Head of caudate nucleus (tissue), 42 donors: ENCODE measurements around the gene MYO1C.
"Not testable (repeated sequence)": the region's sequence is repeated elsewhere in the genome, so short reads cannot be mapped to it uniquely, and the experiment has no call there.

ENCODE experiments used
- DNase-seq, 42 donors: peaks; one replicate each; pipeline versions ENCODE4 v3.0.0 to v3.0.0-alpha.2; 2020 to 2021; ENCODE audit warnings: mixed read lengths in 7 of 42
- intact Hi-C: fragments of 100-400 bp; cut with DNase I; formaldehyde crosslinking; loops from one replicate; pipeline ENCODE4 v1.15.0; 2022

MYO1C gene

DNA sequence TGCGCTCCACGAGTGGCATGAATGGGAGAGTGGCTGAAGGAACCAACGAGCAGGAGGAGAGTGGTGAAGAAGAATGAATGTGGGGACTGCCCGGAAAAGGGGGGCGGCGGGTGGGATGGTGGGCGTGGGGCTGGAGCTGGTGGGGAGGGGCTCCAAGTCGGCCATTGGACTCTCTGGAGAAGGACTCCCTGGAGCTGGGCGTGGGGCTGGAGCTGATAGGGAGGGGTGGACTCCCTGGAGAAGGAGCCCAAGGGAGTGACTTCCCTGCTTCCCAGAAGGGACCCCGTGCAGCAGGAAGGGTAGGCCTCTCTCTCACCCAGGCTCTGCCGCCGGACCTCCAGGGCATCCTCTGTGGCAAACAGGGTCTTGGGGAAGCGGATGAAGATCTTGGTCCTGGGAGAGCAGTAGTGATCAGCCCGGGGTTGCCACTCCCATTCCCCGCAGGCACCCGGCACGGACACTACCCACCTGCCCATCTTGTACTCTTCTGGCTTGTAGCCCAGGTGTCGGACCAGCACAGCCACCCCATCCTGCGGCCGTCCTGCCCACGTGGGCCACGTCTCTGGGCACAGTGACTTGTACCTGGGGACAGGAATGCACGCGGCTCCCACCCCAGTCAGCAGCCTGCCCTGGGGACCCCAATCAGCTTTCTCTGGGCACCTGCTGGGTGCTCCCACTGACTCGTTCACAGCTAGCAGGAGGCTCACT, 21.6 kb downstream of the MYO1C start:
- intact Hi-C loops, result no loop called here
- no peak for DNase-seq

DNA sequence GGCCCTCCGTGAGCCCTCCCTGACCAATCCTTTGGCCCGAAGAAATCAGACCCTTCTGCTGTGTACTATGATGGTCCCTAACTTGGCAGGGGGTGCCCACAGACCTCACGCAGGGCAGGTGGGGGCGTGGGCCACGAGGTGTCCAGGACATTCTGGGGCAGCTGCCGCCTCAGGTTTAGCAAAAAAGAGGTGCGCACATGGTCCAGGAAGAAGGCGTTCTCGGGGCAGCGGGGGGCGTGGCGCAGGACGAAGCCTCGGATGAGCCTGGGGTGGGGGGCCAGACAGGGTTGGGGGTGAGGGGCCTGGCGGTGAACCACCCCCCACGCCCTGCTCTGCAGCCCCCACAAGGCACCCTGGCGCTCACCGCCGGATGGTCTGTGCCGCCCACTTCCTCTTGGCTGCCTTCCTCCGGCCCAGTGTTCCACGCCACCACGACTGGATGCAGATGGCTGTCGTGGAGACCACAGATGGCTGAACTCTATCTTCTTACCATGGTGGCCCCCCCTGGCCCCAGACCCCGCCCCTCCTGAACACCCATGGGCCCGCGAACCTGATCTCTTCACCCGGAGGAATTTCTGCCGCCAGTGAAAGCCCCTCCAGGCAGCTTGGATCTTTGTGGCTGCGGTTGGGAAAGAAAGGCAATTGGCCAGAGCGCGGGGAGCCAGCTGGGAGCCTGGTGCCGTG, 22.3 kb downstream of the MYO1C start:
- intact Hi-C loops, result no loop called here
- no peak for DNase-seq

DNA sequence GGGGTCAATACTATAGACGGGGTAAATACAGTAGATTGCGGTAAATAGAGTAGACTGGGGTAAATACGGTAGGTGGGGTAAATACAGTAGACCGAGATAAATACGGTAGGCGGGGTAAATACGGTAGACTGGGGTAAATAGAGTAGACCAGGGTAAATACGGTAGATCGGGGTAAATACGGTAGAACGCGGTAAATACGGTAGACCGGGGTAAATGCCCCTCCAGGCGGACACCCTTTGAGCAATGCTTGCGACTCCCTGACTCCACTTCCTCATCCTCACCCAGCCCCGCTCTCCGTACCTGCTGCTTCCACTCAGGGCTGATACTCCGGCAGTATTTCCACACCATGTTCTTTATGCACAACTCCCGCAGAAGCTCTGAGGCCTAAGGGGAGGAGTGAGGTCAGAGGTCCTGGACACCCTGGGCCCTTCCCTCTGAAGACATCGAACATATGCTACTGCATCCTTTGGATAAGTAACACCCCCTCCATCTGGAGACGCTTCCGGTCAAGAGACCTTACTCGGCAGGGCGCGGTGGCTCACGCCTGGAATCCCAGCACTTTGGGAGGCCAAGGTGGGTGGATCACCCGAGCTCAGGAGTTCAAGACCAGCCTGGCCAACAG, 23.1 kb downstream of the MYO1C start:
- no peak for DNase-seq

DNA sequence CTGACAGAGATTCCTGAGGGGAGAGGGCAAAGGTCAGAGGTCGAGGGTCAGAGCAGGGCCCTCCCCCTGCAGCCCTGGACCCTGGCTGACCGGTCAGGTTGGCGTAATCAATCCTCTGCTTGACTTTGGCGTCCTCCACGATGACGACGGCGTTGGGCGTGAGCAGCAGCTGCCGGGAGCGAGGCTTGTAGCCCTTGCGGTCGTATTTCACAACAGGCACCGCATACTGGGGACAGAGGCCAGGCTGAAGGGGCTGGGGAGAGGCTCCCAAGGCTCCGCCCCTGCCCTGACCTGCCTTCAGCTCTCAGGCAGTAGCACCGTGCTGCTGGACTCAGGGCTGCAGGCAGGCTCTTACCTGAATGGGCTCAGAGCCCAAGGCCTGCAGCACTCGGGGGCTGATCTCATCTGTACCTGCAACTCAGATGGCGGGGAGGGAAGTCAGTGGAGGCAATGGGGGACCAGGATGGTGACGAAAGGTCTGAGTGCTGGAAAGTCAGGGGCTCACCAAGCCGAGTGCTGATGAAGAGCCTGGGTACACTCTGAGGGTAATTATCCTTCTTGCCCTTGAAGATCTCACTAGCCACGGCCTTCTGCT, 24.5 kb downstream of the MYO1C start:
- DNase-seq, result no peak
- intact Hi-C loops, result no loop called here

More for the DNA sequence above, 23.1 kb downstream of the MYO1C start:
- intact Hi-C loops, result no loop called here

DNA sequence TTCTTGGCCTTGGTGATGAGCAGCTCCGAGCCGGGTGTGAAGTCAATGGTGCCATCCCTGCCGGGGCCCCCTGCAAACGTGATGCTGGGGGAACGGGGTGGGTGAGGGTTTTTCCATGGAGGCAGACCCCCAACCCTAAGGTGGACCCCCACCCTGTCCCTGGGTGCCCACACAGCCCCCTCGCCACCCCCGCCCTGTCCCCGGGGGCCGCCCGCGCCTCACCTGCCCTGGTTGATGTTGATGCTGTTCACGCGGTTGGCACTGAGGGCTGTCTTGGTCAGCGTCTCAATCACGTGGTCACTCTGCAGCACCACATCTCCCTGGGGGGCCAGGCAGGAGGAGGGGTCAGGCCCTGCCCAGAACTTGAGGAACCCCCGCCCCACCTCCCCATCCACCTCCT, 25.2 kb downstream of the MYO1C start:
- no peak for DNase-seq
- intact Hi-C loops, result no loop called here

DNA sequence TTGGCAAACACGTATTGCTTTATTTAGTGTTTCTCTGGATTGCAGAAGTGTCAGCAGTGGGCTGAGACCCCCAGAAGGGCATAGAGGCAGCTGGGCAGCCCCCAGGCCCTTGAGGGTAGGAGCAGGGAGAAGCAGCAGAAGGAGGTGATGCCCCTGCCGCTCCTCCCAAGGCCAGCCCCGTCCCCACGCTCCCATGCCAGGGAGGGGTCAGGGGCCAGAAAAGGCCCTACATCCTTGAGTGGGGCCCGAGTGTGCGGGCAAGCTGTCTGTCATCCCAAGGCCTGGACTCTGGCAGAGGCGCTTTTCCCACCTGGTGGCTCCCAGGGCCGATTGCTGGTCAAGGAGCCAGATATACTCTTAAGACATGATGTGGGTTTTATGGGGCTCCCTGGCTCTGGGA, 28.3 kb downstream of the MYO1C start:
- intact Hi-C loops, result no loop called here
- no peak for DNase-seq

DNA sequence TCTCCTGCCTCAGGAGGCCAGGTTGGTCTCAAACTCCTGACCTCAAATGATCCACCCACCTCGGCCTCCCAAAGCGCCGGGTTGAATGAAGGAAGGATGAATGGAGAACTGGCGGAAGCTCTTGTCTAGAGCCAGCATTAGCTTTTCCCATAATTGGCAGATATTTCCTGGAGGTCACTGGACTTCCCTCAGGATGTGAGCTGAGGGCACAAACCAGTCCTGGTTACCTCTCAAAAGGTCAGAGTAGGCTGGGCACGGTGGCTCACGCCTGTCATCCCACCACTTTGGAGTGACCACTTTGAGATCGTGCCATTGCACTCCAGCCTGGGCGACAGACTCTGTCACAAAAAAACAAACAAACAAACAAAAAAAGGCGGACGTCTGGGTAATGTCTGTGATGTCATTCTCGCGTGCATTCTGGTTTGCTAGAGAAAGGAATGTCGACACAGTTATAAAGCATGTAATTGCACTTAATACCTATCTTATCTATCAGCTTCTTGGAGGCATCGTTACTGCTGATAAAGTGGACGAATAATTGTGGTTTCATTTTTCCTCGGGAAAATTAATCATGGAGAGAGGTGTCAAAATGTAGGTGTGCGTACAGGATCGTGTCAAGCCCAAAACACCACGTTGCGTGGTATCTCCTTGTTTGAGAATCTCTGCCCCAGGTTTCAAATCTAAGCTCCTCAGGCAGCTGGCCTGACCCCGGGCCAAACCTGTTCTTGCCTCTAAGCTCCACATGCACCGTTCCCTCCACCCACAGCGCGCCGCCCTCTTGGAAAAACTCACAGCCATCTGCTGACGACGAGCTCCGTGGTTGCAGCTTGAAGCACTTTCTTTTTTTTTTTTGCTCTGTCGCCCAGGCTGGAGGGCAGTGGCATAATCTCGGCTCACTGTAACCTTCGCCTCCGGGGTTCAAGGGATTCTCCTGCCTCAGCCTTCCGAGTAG, 30.0 kb downstream of the MYO1C start:
- no peak for DNase-seq
- intact Hi-C loops, result no loop called here

DNA sequence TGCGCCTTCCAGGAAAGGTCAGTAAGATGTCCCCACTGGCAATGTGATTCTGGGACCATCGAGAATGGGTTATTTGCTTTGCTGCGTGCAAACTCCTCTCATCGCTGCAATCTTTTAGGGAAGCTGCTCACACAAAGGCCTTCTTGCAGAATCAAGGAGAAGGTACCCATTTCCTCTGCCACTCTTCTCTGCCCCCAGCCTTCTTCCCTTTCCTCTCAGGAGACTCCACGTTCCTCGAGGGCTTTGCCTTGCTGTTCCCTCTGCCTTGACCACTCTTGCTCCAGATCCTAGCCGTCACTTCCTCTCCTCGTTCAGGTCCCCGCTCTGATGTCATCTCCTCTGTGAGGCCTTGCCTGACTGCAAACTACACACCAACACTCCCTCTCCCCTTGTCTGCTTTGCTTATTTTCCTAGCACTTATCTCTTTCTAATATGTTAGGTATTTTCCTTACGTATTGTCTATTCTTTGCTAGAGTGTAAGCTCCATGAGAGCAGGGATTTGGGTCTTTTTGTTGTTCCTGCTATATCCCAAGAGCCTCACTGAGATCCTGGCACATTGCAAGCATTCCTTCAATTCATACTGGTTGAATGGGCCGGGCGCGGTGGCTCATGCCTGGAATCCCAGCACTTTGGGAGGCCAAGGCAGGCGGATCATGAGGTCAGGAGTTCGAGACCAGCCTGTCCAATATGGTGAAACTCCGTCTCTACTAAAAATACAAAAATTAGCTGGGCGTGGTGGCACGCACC, 31.1 kb downstream of the MYO1C start:
- DNase-seq, result no peak
- intact Hi-C loops, result no loop called here

DNA sequence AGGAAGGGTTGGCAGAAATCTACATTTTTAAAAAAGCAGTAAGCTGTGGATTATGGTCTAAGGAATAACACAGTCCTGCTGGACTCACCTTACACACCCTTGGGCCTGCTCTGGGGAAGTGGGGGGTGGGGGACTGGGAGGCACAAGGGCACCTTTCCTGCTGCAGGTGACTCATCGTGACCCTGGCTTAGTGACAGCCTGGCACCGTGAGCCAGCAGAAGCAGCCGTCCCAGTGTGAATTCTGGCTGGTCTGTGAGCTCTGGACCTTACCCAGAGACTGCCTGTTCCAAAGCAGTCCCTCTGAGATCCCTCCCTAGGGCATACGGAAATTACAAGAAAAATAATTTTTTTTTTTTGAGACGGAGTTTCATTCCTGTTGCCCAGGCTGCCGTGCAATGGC, 32.3 kb downstream of the MYO1C start:
- intact Hi-C loops, result no loop called here

DNA sequence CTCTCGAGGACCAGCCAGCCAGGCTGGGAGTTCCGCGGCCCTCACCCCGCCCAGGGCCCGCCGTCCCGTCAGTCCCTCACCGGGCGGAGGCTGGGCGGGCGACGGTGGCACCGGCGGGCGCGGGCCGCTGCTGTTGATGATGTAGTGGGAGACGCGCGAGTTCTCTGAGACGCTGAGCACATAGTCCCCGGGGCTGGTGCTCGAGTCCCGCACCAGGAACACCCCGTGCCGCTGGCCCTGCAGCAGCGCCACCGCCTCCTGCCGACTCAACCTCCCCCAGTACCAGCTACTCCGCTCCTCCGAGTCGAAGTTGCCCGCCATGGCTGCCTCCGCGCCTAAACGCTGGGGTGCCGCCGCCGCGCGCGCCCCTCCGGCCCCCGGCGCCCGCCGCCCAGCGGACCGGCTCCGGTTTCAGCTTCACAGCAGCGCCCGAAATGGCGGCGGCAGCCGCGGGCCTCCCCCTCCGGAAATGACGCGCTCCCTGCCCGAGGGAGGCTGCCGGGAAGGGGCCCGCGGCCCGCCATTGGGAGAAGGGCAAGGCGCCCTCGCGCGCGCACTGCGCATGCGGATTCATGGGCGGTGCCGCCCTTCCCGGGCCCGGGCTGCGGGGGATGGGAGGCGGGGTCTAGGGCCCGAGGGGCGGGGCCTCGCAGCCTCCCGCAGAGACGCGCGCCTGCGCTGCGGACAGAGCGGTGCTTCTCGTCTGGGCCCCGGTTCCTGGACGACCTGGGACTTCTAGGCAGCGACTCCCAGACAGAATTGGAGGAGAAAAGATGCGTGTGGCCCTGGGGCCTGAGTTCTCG, 36.5 kb downstream of the MYO1C start, which contains the start of gene CRK:
CRK (minus strand) TSS at position 436 of the 803 bp plus-strand sequence; CDS start at position 321, 115 bp downstream.
- intact Hi-C loops, result loop anchor here (2.0 to 10.0 kb wide), 3 partner anchors 61 to 91 kb away; partner anchors contain the start of gene INPP5K
- peak; percentile 89 to 99 (median 97) for DNase-seq

More for the DNA sequence above, 32.3 kb downstream of the MYO1C start:
- peak in 6 of 42 donors; percentile 14 to 63 (median 30) for DNase-seq

DNA sequence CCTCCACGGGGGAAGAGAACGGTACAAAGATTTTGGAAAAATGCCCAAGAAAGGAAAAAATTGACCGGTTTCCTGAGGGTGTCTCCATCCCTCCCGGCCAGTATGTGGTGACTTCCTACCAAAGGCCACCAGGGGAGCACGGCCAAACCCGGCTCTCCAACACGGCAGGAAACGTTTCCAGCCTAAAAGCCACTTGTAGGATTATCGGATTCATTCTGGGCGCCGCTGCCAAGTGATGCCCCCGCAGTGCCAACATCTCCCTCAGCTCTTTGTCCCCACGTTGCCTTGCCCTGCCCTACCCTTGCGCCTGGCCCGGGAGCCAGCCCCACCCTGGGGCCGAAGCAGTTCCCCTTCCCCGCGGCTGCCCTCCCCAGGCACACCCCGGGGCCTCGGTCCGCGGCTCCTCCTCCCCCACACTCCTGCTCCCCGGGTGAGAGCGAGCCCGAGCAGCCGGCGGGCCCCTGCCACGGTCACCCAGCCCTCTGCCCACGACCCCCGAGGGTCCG, 37.1 kb downstream of the MYO1C start:
- intact Hi-C loops, result loop anchor here (10.0 kb wide), 2 partner anchors 61 to 91 kb away; no protein-coding TSS in a partner anchor
- DNase-seq, result peak in 40 of 42 donors; percentile 12 to 64 (median 39)

DNA sequence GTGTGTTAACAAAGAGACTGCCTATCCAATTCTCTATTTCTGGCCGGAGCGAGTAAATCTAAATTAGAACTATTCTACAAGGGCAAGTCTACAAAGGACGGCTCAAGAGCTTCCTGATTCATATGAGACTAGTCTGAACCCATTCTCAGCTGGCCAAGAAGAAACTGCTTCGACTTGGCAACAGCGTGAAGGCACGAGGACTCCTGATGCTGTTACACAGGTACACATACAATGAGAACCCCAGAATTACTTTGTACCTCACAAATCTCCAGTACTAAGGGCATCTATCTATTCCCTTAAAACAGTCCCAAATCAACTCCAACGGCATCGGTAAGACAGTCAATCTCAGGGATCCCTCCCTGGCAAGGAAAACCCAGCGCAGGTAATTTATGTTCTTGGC, 37.9 kb downstream of the MYO1C start:
- DNase-seq, result no peak
- intact Hi-C loops, result loop anchor here (10.0 kb wide), 2 partner anchors 60 to 90 kb away; no protein-coding TSS in a partner anchor

DNA sequence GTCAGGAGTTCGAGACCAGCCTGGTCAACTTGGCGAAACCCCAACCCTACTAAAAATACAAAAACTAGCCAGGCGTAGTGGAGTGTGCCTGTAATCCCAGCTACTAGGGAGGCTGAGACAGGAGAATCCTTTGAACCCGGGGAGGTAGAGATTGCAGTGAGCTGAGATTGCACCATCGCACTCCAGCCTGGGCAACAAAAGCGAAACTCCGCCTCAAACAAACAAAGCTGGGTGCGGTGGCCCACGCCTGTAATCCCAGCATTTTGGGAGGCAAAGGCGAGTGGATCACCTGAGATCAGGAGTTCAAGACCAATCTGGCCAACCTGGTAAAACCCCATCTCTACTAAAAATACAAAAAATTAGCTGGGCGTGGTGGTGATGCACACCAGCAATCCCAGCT, 38.8 kb downstream of the MYO1C start:
- DNase-seq, result not testable (repeated sequence)
- intact Hi-C loops, result loop anchor here (10.0 kb wide), 2 partner anchors 59 to 89 kb away; no protein-coding TSS in a partner anchor

DNA sequence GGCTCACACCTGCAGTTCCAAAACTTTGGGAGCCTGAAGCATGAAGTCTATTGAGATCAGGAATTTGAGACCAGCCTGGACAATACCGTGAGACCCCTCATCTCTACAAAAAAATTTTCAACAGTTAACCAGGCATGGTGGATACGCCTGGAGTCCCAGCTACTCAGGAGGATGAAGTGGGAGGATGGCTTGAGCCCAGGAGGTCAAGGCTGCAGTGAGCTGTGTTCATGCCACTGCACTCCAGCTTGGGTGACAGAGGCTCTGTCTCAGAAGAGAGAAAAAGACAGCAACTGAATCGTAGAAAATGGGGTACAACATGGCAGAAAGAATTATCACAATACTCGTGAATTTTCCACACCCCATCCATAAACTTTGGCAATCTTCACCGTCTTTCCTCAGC, 39.6 kb downstream of the MYO1C start:
- DNase-seq, result no peak
- intact Hi-C loops, result loop anchor here (10.0 kb wide), 2 partner anchors 58 to 88 kb away; no protein-coding TSS in a partner anchor

DNA sequence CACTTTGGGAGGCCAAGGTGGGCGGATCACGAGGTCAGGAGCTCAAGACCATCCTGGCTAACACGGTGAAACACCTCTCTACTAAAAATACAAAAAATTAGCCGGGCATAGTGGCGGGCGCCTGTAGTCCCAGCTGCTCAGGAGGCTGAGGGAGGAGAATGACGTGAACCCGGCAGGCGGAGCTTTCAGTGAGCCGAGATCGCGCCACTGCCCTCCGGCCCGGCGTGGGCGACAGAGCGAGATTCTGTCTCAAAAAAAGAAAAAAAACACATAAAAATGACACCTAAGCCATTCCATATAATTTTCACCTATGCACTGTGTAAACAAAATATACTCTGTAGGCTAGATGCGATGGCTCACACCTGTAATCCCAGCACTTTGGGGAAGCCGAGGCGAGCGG, 42.2 kb downstream of the MYO1C start:
- intact Hi-C loops, result loop anchor here (10.0 kb wide), 2 partner anchors 55 to 85 kb away; no protein-coding TSS in a partner anchor

DNA sequence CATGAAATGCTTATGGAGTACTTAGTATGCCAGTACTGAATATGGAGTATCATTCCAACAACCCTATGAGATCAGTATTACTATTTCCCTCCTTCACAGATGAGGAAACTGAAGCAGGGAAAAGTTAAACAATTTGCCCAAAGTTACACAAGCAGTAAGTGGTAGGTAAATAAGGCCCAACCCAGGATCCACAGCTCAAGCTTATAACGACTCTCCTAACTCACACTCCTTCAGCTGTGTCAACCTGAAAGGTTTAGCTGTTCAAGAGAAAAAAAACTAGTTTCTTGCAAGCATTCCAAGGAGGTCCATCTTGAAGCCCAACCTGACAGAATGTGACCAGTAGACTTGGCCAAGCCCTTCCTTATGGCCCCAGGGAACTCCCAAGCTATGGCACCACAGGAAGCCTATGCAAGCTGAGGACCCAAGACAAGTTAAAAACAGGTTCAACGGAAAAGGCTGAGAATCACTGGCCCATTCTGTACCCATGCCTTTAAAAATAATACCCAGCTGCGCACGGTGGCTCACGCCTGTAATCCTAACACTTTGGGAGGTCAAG, 43.0 kb downstream of the MYO1C start:
- intact Hi-C loops, result no loop called here
- no peak for DNase-seq

More for the DNA sequence above, 42.2 kb downstream of the MYO1C start:
- DNase-seq, result not testable (repeated sequence)
